K562 (cell line): Measurements from ENCODE around the gene TMEM43. TPM values are rescaled to one million over a fixed set of nuclear protein-coding genes. Genes with fewer than 3 reads are reported as not detected.

ENCODE experiments used
- ATAC-seq: fragments of 200-7000 bp; cut with Tn5 transposase; 3 replicates; pipeline ENCODE4 v1.9.1; 2020; ENCODE audit warnings: moderate library complexity
- BruUV-seq: library from RNA; stranded (reverse); fragments of 400-500 nt; replicated peaks from 2 replicates; lab custom pipeline; 2021; lab: Mats Ljungman, UMichigan
- CTCF ChIA-PET: fragments of 300-600 bp; formaldehyde crosslinking; extraction: SDS; loops from one replicate; lab custom pipeline; 2021; ENCODE audit warnings: low intra/inter-chr PET ratio; lab: Yijun Ruan, JAX
- POLR2A ChIA-PET: fragments of 300-600, 350-650 bp; sonication (Branson Sonifier 250); formaldehyde crosslinking; extraction: SDS; loops from one replicate; lab custom pipeline; 2021; ENCODE audit warnings: antibody characterized with exemption, inconsistent platforms; lab: Yijun Ruan, JAX
- DNase-seq, 4 experiments: peaks; one replicate each; pipeline versions ENCODE4 v3.0.0 to v3.0.0-alpha.2; 2011 to 2018; ENCODE audit warnings: low spot score in 3 of 4, mixed read lengths in 3 of 4; ENCODE audit errors: extremely low read depth in 1 of 4
- FAIRE-seq: peaks from 2 replicates; lab custom pipeline; 2011; peaks lifted over from hg19 to GRCh38; lab: Jason Lieb, UNC
- H2AFZ ChIP-seq: 2 replicates; pipeline ENCODE4 v1.6.0; 2011; ENCODE audit warnings: low read depth, low read length, control low read depth, inconsistent platforms
- H3K27ac ChIP-seq: fragments of 200-600 bp; 3 replicates; pipeline ENCODE4 v1.8.0; 2011; ENCODE audit warnings: low read depth, mild to moderate bottlenecking, control low read depth, inconsistent platforms, low read length, moderate library complexity, mixed read lengths; ENCODE audit errors: extremely low read depth
- H3K27me3 ChIP-seq, 2 experiments: fragments of 300-600 bp in 1 of 2; 2 replicates in 1 of 2; 3 replicates in 1 of 2; pipeline versions ENCODE4 v1.6.0 to v1.8.0; 2011; ENCODE audit warnings: inconsistent platforms in 2 of 2, low read length in 2 of 2, mild to moderate bottlenecking in 1 of 2, mixed read lengths in 1 of 2, moderate library complexity in 1 of 2; ENCODE audit not compliant: control insufficient read depth in 2 of 2, insufficient read depth in 2 of 2
- H3K36me3 ChIP-seq: fragments of 300-600 bp; 3 replicates; pipeline ENCODE4 v1.8.0; 2011; ENCODE audit warnings: mild to moderate bottlenecking, low read length, inconsistent platforms; ENCODE audit not compliant: control insufficient read depth, insufficient read depth
- H3K4me1 ChIP-seq, 2 experiments: fragments of 200-600 bp in 1 of 2; replicated peaks in 1 of 2; 2 replicates in 1 of 2; 3 replicates in 1 of 2; pipeline versions ENCODE4 v1.5.1 to v1.8.0; 2011; ENCODE audit warnings: inconsistent platforms in 2 of 2, low read length in 2 of 2, mild to moderate bottlenecking in 1 of 2, mixed read lengths in 1 of 2, moderate library complexity in 1 of 2; ENCODE audit not compliant: control insufficient read depth in 2 of 2, insufficient read depth in 2 of 2
- H3K4me2 ChIP-seq: 2 replicates; pipeline ENCODE4 v1.6.1; 2011; ENCODE audit warnings: low read length, control low read depth, inconsistent platforms, mixed read lengths; ENCODE audit not compliant: insufficient read depth
- H3K4me3 ChIP-seq: fragments of 200-600 bp; sonication (generic), shearing (Covaris generic); 2 replicates; pipeline ENCODE4 v1.5.1; 2016; ENCODE audit warnings: control low read depth, inconsistent platforms
- H3K79me2 ChIP-seq: fragments of 200-600 bp; 3 replicates; pipeline ENCODE4 v1.8.0; 2011; ENCODE audit warnings: low read length, inconsistent platforms; ENCODE audit not compliant: control insufficient read depth, insufficient read depth
- H3K9ac ChIP-seq, 2 experiments: 2 replicates each; pipeline versions ENCODE4 v1.6.0 to v1.6.1; 2011; ENCODE audit warnings: low read depth in 2 of 2, low read length in 2 of 2, control low read depth in 1 of 2, inconsistent platforms in 1 of 2, mild to moderate bottlenecking in 1 of 2, mixed read lengths in 1 of 2; ENCODE audit not compliant: insufficient read depth in 1 of 2
- H3K9me1 ChIP-seq: one replicate; pipeline ENCODE4 v1.6.0; 2011; ENCODE audit warnings: inconsistent platforms, mild to moderate bottlenecking, low read length, moderate library complexity; ENCODE audit not compliant: control insufficient read depth, insufficient read depth
- H3K9me3 ChIP-seq: replicated peaks from 2 replicates; pipeline ENCODE4 v1.5.1; 2011; ENCODE audit warnings: low read depth, low read length, inconsistent platforms; ENCODE audit not compliant: control insufficient read depth, insufficient read depth
- H4K20me1 ChIP-seq: replicated peaks from 2 replicates; pipeline ENCODE4 v1.6.1; 2011; ENCODE audit warnings: low read length, inconsistent platforms, mixed read lengths; ENCODE audit not compliant: control insufficient read depth, insufficient read depth
- CEBPG ChIP-seq, 3 experiments: fragments of 200-800 bp in 1 of 3; sonication (Bioruptor generic) in 1 of 3; sonication (generic) in 1 of 3; formaldehyde crosslinking in 1 of 3; IDR thresholded peaks in 2 of 3; conservative IDR thresholded peaks in 1 of 3; 2 replicates each; pipeline versions ENCODE4 v1.6.1 to v1.8.0; 2016 to 2022; ENCODE audit warnings: missing compliant biosample characterization in 2 of 3, missing genetic modification characterization in 2 of 3, mild to moderate bottlenecking in 1 of 3, missing genetic modification reagents in 1 of 3
- CREB1 ChIP-seq, 2 experiments: sonication (generic) in 1 of 2; formaldehyde crosslinking in 1 of 2; IDR thresholded peaks; 2 replicates each; pipeline versions ENCODE4 v1.6.1 to v1.8.0; 2012 to 2022; ENCODE audit warnings: inconsistent platforms in 1 of 2, mild to moderate bottlenecking in 1 of 2, missing genetic modification reagents in 1 of 2, moderate library complexity in 1 of 2
- ESRRA ChIP-seq: fragments of 450-650 bp; IDR thresholded peaks from 2 replicates; pipeline ENCODE4 v1.6.1; 2014; ENCODE audit warnings: low read depth, mild to moderate bottlenecking, moderate library complexity, borderline replicate concordance
- HDAC3 ChIP-seq: fragments of 450-650 bp; IDR thresholded peaks from 2 replicates; pipeline ENCODE4 v1.6.1; 2018; ENCODE audit warnings: borderline replicate concordance, mild to moderate bottlenecking, moderate library complexity; ENCODE audit not compliant: partially characterized antibody
- HNRNPL ChIP-seq: fragments of 200-400 bp; formaldehyde crosslinking; IDR thresholded peaks from 2 replicates; pipeline ENCODE4 v1.6.1; 2017; ENCODE audit warnings: low read depth, mild to moderate bottlenecking, low read length
- POLR2AphosphoS2 ChIP-seq: IDR thresholded peaks from 2 replicates; pipeline ENCODE4 v1.6.1; 2012; ENCODE audit warnings: low read length, improper control_type of control experiment
- POLR2H ChIP-seq: IDR thresholded peaks from 2 replicates; pipeline ENCODE4 v1.6.1; 2016; ENCODE audit warnings: missing genetic modification characterization, low read depth, mild to moderate bottlenecking, control low read depth, missing compliant biosample characterization, moderate library complexity
- POLR3A ChIP-seq: IDR thresholded peaks from 2 replicates; pipeline ENCODE4 v1.6.1; 2011; ENCODE audit warnings: borderline replicate concordance, mild to moderate bottlenecking, moderate library complexity; ENCODE audit not compliant: insufficient read length, insufficient read depth; ENCODE audit errors: extremely low read depth
- SUPT5H ChIP-seq: fragments of 450-650 bp; IDR thresholded peaks from 2 replicates; pipeline ENCODE4 v1.6.1; 2016
- WGBS: fragments of 100-300 bp; shearing (Covaris generic); methylation state at CpG from one replicate; pipeline ENCODE4 v1.1.6; 2016; ENCODE audit warnings: low coverage, mixed read lengths; ENCODE audit not compliant: insufficient coverage; ENCODE audit errors: missing lambda C conversion rate; 5-methylcytosine and 5-hydroxymethylcytosine counted together
- in situ Hi-C: fragments of 300-500 bp; cut with MboI; formaldehyde crosslinking; loops from 4 replicates; pipeline ENCODE4 v1.15.0; 2018; ENCODE audit warnings: inconsistent platforms, mixed read lengths
- intact Hi-C: fragments of 100-400 bp; cut with micrococcal nuclease; formaldehyde crosslinking; loops from 2 replicates; pipeline ENCODE4 v1.14.2; 2022
- polyA plus RNA-seq, 8 experiments: library from polyadenylated mRNA; depleted of rRNA in 4 of 8; stranded (reverse) in 5 of 8; unstranded in 3 of 8; fragments of >200 nt; fragmentation: Nextera tagmentation in 2 of 8; fragmentation: Illumina TruSeq in 1 of 8; extraction: Ambion mirVana in 2 of 8; extraction: Trizol in 1 of 8; gene quantifications; 2 replicates each; pipeline versions ENCODE4 v1.2.1 to v1.2.3, GENCODE V29; 2011 to 2014; ENCODE audit warnings: inconsistent platforms in 1 of 8, missing spikeins in 1 of 8
- total RNA-seq, 7 experiments: library from RNA; depleted of rRNA in 6 of 7; stranded (reverse); fragments of >200 nt in 6 of 7; fragmentation: Illumina TruSeq in 2 of 7; extraction: Trizol in 2 of 7; gene quantifications; 2 replicates each; pipeline versions ENCODE4 v1.2.1 to v1.2.3, GENCODE V29; 2011 to 2021; ENCODE audit warnings: low replicate concordance in 1 of 7

Gene TMEM43
- total and polyA plus RNA-seq, 9 of the 15 experiments (the other 6 are each of a cell fraction or from before 2014, with no cell fraction given): 16.7 to 46.1 (median 35.7) TPM

DNA sequence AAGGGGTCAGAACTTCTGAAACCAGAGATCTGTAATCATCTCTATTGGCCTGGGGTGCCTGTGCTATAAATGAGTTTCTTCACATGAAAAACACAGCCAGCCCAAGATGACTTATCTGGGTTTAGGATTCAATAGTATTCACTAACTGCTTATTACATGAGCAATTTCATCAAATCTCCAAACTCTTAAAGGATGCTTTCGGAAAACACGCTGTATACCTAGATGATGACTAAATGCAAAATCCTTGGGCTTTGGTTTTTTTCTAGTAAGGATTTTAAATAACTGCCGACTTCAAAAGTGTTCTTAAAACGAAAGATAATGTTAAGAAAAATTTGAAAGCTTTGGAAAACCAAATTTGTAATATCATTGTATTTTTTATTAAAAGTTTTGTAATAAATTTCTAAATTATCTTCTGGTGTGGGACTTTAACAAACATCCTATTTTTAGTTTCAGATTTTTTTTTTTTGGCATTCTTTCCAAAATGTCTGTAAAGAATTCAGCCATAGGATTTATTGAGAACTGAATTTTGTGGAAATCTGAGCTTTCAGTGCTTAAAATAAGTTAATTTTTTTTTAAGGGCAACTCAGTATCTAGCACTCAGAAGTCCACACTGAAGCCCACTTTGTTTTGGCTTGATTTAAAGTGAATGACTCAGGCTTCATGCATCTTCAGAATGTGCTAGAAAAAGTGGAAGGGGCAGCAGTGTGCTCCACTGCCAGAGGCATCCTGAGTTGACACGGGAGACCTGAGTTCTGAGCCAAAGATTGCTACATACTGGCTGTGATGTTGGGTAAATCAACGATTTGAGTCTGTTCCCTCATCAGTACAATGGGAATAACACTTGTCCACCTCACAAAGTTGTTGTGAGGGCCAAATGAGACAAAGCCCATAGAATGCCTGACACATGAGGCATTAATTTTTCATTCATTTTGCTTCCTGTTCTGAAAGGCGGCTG lies 18.7 kb downstream of the TMEM43 start:
- FAIRE-seq: peak; percentile 32

More for the DNA sequence above, 18.7 kb downstream of the TMEM43 start:
- H4K20me1 ChIP-seq: no peaks in the 10 kb centered on the region
- no TSS peak for BruUV-seq
- H3K79me2 ChIP-seq: no peaks in the 10 kb centered on the region
- POLR2A ChIA-PET: interaction anchor here (1.3 to 3.6 kb wide), 6 partner anchors 10 to 35 kb away, joined by 4 to 18 read pairs (median 10); partner anchors contain the start of genes CHCHD4, LSM3, TMEM43 and XPC
- DNase-seq (no peak), ATAC-seq (no peak)
- intact Hi-C loops: no loop called here
- no peaks in the 10 kb centered on the region for H3K9me1 ChIP-seq
- H3K4me1 ChIP-seq: peaks cover 13 to 14% of the 10 kb centered on the region in 2 experiments
- H2AFZ ChIP-seq: no peak overlapping the region
- H3K27ac ChIP-seq: peak overlapping the region; percentile 67; the same call in 2 of the 3 replicates
- no peaks in the 10 kb centered on the region for H3K9me3 ChIP-seq
- CTCF ChIA-PET: interaction anchor here (1.3 kb wide), 1 partner anchor 60 kb away, joined by 4 read pairs; no protein-coding TSS in a partner anchor
- H3K4me2 ChIP-seq: no peak overlapping the region
- H3K36me3 ChIP-seq: peaks cover 75% of the 10 kb centered on the region; the same call in 2 of the 3 replicates
- TF ChIP-seq HDAC3 (no peak), CEBPG (CRISPR knock-in tag; IDR thresholded peaks at IDR 0.05) (no peak), CEBPG (tag; conservative IDR thresholded peaks at IDR 0.05 in 1 of 2, IDR thresholded peaks at IDR 0.05 in 1 of 2) (0 out of 4 replicates have a peak, but pooled peaks have one; percentile 12 to 42), SUPT5H (0 out of 2 replicates have a peak, but pooled peaks have one; percentile 41), POLR2H (tag) (peak; percentile 14; the same call in 1 of the 2 replicates), CREB1 (IDR thresholded peaks at IDR 0.05) (no peak), CREB1 (CRISPR knock-in tag; IDR thresholded peaks at IDR 0.05) (0 out of 2 replicates have a peak, but pooled peaks have one; percentile 24), ESRRA (no peak), POLR3A (no peak), HNRNPL (no peak), POLR2AphosphoS2 (0 out of 2 replicates have a peak, but pooled peaks have one; percentile 9)
- WGBS: 74% methylated on average over 7 of the region's 7 CpGs
- H3K27me3 ChIP-seq: no peaks in the 10 kb centered on the region
- 0 out of 4 replicates have a peak overlapping the region, but pooled peaks of 1 of the 2 experiments have one; percentile 15 for H3K9ac ChIP-seq
- H3K4me3 ChIP-seq: no peak overlapping the region
- in situ Hi-C loops: no loop called here
